Natural killer cell (primary cell): ENCODE measurements around the gene SLC17A2. TPM values are rescaled to one million over a fixed set of nuclear protein-coding genes. Genes with fewer than 3 reads are reported as not detected.

Source experiments
- ATAC-seq, 3 donors: fragments of 150-1000 bp in 2 of 3; fragments of 200-7000 bp in 1 of 3; cut with Tn5 transposase; 1 replicate in 1 of 3; 2 replicates in 2 of 3; pipeline ENCODE4 v1.10.0; 2021; ENCODE audit warnings: mild to moderate bottlenecking in 2 of 3, moderate library complexity in 2 of 3
- DNase-seq, 2 donors: peaks; one replicate each; pipeline versions ENCODE4 v3.0.0 to v3.0.0-alpha.2; 2013 to 2021; ENCODE audit warnings: mixed read lengths in 1 of 2
- H3K27ac ChIP-seq: one replicate; pipeline ENCODE4 v1.5.1; 2013; ENCODE audit warnings: mild to moderate bottlenecking, low read length
- H3K27me3 ChIP-seq: one replicate; pipeline ENCODE4 v1.6.1; 2013; ENCODE audit warnings: low read length; ENCODE audit not compliant: control insufficient read depth, insufficient read depth
- H3K36me3 ChIP-seq: one replicate; pipeline ENCODE4 v1.6.1; 2013; ENCODE audit warnings: low read length; ENCODE audit not compliant: control insufficient read depth, insufficient read depth
- H3K4me1 ChIP-seq: one replicate; pipeline ENCODE4 v1.6.1; 2013; ENCODE audit warnings: low read length; ENCODE audit not compliant: control insufficient read depth, insufficient read depth
- H3K4me3 ChIP-seq: one replicate; pipeline ENCODE4 v1.5.1; 2013; ENCODE audit warnings: low read length
- H3K9me3 ChIP-seq: one replicate; pipeline ENCODE4 v1.6.1; 2013; ENCODE audit warnings: low read length; ENCODE audit not compliant: control insufficient read depth, insufficient read depth
- H3K27ac Mint-ChIP-seq, 2 donors: one replicate each; pipeline ENCODE4 v1.8.0; 2022; ENCODE audit warnings: mild to moderate bottlenecking in 2 of 2, mixed read lengths in 2 of 2, moderate library complexity in 1 of 2
- H3K27me3 Mint-ChIP-seq, 2 donors: one replicate each; pipeline ENCODE4 v1.8.0; 2022; ENCODE audit warnings: low read depth in 2 of 2, mixed read lengths in 2 of 2
- H3K36me3 Mint-ChIP-seq: one replicate; pipeline ENCODE4 v1.8.0; 2022; ENCODE audit warnings: mixed read lengths
- H3K4me1 Mint-ChIP-seq, 2 donors: one replicate each; pipeline ENCODE4 v1.8.0; 2022; ENCODE audit warnings: mixed read lengths in 2 of 2
- H3K4me3 Mint-ChIP-seq: one replicate; pipeline ENCODE4 v1.8.0; 2022; ENCODE audit warnings: mild to moderate bottlenecking, moderate library complexity, mixed read lengths
- H3K9me3 Mint-ChIP-seq, 2 donors: one replicate each; pipeline ENCODE4 v1.8.0; 2022; ENCODE audit warnings: mixed read lengths in 2 of 2
- WGBS: methylation state at CpG from one replicate; pipeline ENCODE4 v1.1.7; 2013; ENCODE audit warnings: missing lambda C conversion rate; ENCODE audit not compliant: insufficient coverage; 5-methylcytosine and 5-hydroxymethylcytosine counted together
- intact Hi-C: fragments of 100-400 bp; cut with micrococcal nuclease; formaldehyde crosslinking; loops from one replicate; pipeline ENCODE4 v1.14.2; 2022
- total RNA-seq, 4 donors: library from RNA; stranded (reverse); fragments of 120-200 nt in 1 of 4; gene quantifications; one replicate each; pipeline versions ENCODE4 v1.2.3 to v1.2.4, GENCODE V29; 2013 to 2022
- TF ChIP-seq, protein P1 (sequence below): fragments of 200-600 bp; IDR thresholded peaks from one replicate; pipeline ENCODE4 v1.8.0; 2022; ENCODE audit warnings: antibody characterized with exemption

The SLC17A2 gene
- total RNA-seq, 3 donors from 2014 or later (not counting 1 experiment from before 2014, with no cell fraction given) = not detected

DNA sequence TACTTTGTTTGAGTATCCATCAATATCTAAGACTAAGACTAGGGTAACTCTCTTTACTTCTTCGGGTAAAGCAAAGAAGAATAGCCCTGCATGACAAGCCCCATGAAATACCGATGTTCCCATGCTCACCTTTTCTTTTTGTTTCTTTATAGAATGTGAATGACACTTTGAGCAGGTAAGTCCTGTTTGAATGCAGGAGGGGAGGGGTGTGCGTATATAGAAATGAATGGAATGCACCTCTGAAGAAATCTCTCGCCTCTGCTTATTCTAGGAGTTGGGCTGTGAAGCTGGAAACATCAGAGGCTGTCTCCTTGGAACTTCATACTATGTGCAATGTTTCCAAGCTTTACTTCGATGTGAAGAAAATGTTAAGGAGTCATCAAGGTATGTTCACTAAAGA, 42.4 kb upstream of the SLC17A2 start:
- Histone ChIP-seq H3K36me3 (peaks cover 96% of the 10 kb centered on the region), H3K27ac (no peak overlapping the region), H3K4me1 (peaks cover under 1% of the 10 kb centered on the region), H3K27me3 (no peaks in the 10 kb centered on the region), H3K9me3 (no peaks in the 10 kb centered on the region), H3K4me3 (no peak overlapping the region)
- no peak for ATAC-seq
- H3K36me3 Mint-ChIP-seq = peaks cover 41% of the 10 kb centered on the region
- no peak overlapping the region for H3K4me3 Mint-ChIP-seq
- no peak for DNase-seq
- no peaks in the 10 kb centered on the region for H3K9me3 Mint-ChIP-seq
- TF ChIP-seq, protein P1, sequence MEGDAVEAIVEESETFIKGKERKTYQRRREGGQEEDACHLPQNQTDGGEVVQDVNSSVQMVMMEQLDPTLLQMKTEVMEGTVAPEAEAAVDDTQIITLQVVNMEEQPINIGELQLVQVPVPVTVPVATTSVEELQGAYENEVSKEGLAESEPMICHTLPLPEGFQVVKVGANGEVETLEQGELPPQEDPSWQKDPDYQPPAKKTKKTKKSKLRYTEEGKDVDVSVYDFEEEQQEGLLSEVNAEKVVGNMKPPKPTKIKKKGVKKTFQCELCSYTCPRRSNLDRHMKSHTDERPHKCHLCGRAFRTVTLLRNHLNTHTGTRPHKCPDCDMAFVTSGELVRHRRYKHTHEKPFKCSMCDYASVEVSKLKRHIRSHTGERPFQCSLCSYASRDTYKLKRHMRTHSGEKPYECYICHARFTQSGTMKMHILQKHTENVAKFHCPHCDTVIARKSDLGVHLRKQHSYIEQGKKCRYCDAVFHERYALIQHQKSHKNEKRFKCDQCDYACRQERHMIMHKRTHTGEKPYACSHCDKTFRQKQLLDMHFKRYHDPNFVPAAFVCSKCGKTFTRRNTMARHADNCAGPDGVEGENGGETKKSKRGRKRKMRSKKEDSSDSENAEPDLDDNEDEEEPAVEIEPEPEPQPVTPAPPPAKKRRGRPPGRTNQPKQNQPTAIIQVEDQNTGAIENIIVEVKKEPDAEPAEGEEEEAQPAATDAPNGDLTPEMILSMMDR = no peak
- H3K27me3 Mint-ChIP-seq = no peaks in the 10 kb centered on the region
- intact Hi-C loops = no loop called here
- peaks cover 35 to 48% of the 10 kb centered on the region in 2 donors for H3K4me1 Mint-ChIP-seq
- WGBS = 96% methylated on average over 4 of the region's 5 CpGs
- no peak overlapping the region for H3K27ac Mint-ChIP-seq

DNA sequence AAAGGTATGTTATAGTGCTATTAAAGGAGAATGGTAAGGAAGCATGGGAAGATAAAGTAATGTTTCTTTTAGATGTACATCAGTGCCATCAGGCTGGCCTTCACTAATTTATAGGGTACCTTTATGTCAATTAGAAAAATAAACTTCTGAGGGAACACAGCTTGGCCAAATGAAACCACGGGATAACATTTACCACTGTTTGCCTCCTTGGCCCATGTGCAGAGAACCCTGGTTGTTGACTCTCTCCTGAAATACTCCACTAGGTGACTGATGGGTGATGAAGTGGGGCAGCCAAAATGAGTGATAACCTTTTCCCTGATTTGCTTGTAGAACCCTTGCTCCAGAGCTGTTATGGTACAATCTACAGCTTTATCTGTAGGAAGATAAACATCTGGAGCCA, 41.6 kb upstream of the SLC17A2 start:
- no peak overlapping the region for H3K27ac ChIP-seq
- H3K9me3 Mint-ChIP-seq = no peaks in the 10 kb centered on the region
- WGBS = 91% methylated on average over 1 of the region's 1 CpG
- no peaks in the 10 kb centered on the region for H3K27me3 Mint-ChIP-seq
- H3K4me3 ChIP-seq = no peak overlapping the region
- no peaks in the 10 kb centered on the region for H3K9me3 ChIP-seq
- intact Hi-C loops = no loop called here
- ATAC-seq (no peak), DNase-seq (no peak)
- H3K4me1 Mint-ChIP-seq = peaks cover 43 to 48% of the 10 kb centered on the region in 2 donors
- no peak overlapping the region for H3K4me3 Mint-ChIP-seq
- TF ChIP-seq, protein P1 = no peak
- H3K36me3 Mint-ChIP-seq = peaks cover 44% of the 10 kb centered on the region
- peaks cover 8% of the 10 kb centered on the region for H3K4me1 ChIP-seq
- H3K36me3 ChIP-seq = peaks cover 96% of the 10 kb centered on the region
- peak overlapping the region in 1 of 2 donors; percentile 72 for H3K27ac Mint-ChIP-seq
- H3K27me3 ChIP-seq = no peaks in the 10 kb centered on the region

DNA sequence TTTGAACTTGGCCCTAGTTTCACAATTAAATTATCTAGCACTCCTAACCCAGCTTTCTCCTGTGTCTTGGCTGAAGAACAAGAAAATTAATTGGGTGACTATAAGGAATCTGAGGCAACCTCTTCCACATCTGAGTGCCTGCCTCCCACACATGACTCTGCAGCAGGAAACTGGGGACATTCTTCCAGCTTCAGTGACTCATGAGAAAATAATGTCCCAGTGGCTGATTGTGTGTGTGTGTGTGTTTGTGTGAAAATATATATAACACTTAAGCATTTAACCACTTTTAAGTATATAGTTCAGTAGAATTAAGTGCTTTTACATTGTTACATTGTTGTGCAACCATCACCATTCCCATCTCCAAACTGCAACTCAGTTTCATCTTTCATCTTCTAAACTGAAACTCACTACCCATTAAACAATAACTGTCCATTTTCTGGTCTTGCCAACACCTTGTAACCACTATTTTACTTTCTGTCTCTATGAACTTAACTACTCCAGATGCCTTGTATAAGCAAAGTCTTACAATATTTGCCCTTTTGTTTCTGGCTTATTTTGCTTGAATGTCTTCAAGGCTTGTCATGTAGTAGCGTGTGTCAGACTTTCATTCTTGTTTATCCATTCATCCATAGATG, 40.8 kb upstream of the SLC17A2 start:
- Histone ChIP-seq H3K9me3 (no peaks in the 10 kb centered on the region), H3K4me3 (no peak overlapping the region), H3K36me3 (peaks cover 96% of the 10 kb centered on the region), H3K27me3 (no peaks in the 10 kb centered on the region), H3K27ac (no peak overlapping the region), H3K4me1 (peaks cover 14% of the 10 kb centered on the region)
- peak overlapping the region; percentile 0 to 72 for H3K27ac Mint-ChIP-seq
- WGBS = 100% methylated on average over 1 of the region's 1 CpG
- intact Hi-C loops = no loop called here
- H3K4me1 Mint-ChIP-seq = peaks cover 48 to 51% of the 10 kb centered on the region in 2 donors
- no peak for DNase-seq
- no peaks in the 10 kb centered on the region for H3K27me3 Mint-ChIP-seq
- no peaks in the 10 kb centered on the region for H3K9me3 Mint-ChIP-seq
- no peak overlapping the region for H3K4me3 Mint-ChIP-seq
- TF ChIP-seq, protein P1 = no peak
- peaks cover 44% of the 10 kb centered on the region for H3K36me3 Mint-ChIP-seq
- ATAC-seq = no peak

DNA sequence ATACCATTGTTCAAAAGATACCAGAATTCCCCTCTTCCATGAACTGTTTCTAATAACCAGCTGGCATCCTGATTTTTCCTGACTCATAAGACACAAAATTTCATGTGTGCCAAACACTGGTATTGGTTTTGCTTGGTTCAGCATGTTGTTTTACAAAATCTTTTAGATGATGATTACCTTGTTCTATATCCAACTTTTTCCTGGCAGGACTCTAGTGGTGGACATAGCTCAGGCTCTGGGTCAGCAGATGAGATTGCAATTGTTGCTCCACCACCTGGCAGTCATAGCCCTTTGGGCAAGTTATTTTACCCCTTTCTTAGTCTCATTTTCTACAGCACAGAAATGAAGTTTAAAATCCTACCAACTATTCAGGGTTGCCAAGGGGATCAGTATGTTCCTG, 38.3 kb upstream of the SLC17A2 start:
- DNase-seq (no peak), ATAC-seq (no peak)
- Histone ChIP-seq H3K27ac (no peak overlapping the region), H3K27me3 (no peaks in the 10 kb centered on the region), H3K4me3 (no peak overlapping the region), H3K36me3 (peaks cover 87% of the 10 kb centered on the region), H3K4me1 (peaks cover 35% of the 10 kb centered on the region), H3K9me3 (no peaks in the 10 kb centered on the region)
- Mint-ChIP-seq H3K9me3 (no peaks in the 10 kb centered on the region), H3K4me3 (peak overlapping the region; percentile 52), H3K36me3 (peaks cover 40% of the 10 kb centered on the region), H3K27me3 (no peaks in the 10 kb centered on the region), H3K4me1 (peaks cover 65 to 67% of the 10 kb centered on the region in 2 donors), H3K27ac (peak overlapping the region; percentile 62 to 76)
- TF ChIP-seq, protein P1 = no peak
- intact Hi-C loops = no loop called here
